WI38 (cell line): ENCODE results near the gene VIP.

Experiments
- H3K4me3 ChIP-seq: 2 replicates; pipeline ENCODE4 v1.5.1; 2011; ENCODE audit warnings: low read depth, mild to moderate bottlenecking, control low read depth, low read length
- CTCF ChIP-seq: IDR thresholded peaks from 2 replicates; pipeline ENCODE4 v1.5.1; 2012; ENCODE audit warnings: low read depth, mild to moderate bottlenecking, control low read depth, low read length

Gene VIP

GRCh38 chr6:152721956-152722355 lies 28.6 kb upstream of the VIP start:
- no peak overlapping the region for H3K4me3 ChIP-seq
- no peak for TF ChIP-seq CTCF

- no peak for TF ChIP-seq CTCF
Measured at GRCh38 chr6:152723398-152723797, 27.2 kb upstream of the VIP start.

GRCh38 chr6:152726313-152726712 lies 24.3 kb upstream of the VIP start:
- no peak overlapping the region for H3K4me3 ChIP-seq
- no peak for TF ChIP-seq CTCF

More at GRCh38 chr6:152723398-152723797, 27.2 kb upstream of the VIP start:
- H3K4me3 ChIP-seq, result no peak overlapping the region

GRCh38 chr6:152727507-152727906 lies 23.1 kb upstream of the VIP start:
- TF ChIP-seq CTCF, result no peak
- H3K4me3 ChIP-seq, result no peak overlapping the region

- TF ChIP-seq CTCF, result no peak
Measured at GRCh38 chr6:152734630-152735029, 16.0 kb upstream of the VIP start.

GRCh38 chr6:152736687-152737273 lies 13.8 kb upstream of the VIP start:
- TF ChIP-seq CTCF, result no peak
- no peak overlapping the region for H3K4me3 ChIP-seq

More at GRCh38 chr6:152734630-152735029, 16.0 kb upstream of the VIP start:
- H3K4me3 ChIP-seq, result no peak overlapping the region

- H3K4me3 ChIP-seq, result no peak overlapping the region
- TF ChIP-seq CTCF, result no peak
Measured at GRCh38 chr6:152745509-152746171, 5.0 kb upstream of the VIP start.
